Smooth muscle cell of the brain vasculature (primary cell): ENCODE measurements around the gene NGRN.
"Not testable (repeated sequence)": the region's sequence is repeated elsewhere in the genome, so short reads cannot be mapped to it uniquely, and the experiment has no call there.

Experiments
- DNase-seq: peaks from one replicate; pipeline ENCODE4 v3.0.0-alpha.2; 2012; ENCODE audit warnings: low read depth, low spot score

NGRN gene

GRCh38 chr15:90281637-90282036 lies 16.2 kb downstream of the NGRN start:
- DNase-seq, result not testable (repeated sequence)

- no peak for DNase-seq
These were observed 21.2 kb downstream of the NGRN start for GRCh38 chr15:90286678-90287077.

- DNase-seq, result no peak
These were observed 21.6 kb downstream of the NGRN start for GRCh38 chr15:90287101-90287500.

DNA sequence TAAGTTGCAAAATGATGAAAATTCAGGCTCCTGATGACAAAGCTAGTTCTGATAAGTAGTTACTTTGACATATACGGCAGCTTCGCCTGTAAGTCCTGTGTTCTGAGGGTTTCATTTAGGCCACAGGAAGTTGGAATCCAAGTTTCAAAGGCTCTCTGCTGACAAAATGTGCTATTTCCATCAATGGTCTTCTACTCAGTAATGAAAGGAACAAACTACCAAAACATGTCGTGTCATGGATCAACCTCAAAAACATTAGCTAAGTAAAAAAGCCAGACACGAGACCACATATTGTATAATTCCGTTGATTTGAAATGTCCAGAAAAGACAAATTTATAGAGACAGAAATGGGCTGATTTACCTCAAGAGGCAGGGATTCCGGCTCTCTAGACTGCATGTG lies 22.5 kb downstream of the NGRN start:
- no peak for DNase-seq

- no peak for DNase-seq
These were observed 26.3 kb downstream of the NGRN start for GRCh38 chr15:90291679-90292356.

DNA sequence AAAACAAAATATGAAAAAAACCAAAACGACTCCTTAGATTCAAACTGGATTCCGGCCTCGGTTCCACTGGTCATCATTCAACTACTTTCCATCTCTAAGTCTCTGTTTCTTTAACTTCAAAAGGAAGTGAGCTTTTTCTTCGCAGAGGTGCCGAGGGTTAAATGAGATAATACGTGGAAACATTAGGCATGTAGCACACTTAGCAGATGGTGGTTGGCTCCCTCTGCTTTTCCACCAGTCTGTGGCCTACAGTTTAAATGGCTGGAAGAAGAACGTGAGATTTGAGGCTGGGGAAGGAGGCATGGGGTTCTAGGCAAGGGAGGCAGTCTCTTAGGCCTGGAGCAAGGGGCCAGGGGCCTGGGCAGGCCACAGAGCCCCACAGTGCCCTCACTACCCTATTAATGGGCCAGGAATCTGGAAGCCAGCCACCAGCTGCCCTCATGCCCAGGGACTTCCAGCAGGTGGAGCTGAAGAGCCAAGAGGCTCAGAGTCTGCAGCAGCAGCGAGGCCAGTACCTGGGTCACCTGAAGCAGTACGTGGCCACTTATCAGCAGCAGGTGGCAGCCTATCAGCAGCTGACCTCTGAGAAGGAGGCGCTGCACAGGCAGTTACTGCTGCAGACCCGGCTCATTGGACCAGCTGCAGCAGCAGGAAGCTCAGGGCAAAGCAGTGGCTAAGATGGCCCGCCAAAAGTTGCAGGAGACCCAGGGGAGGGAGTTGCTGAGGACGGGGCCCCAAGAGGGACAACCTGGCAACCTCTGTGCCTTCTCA lies 27.8 kb downstream of the NGRN start:
- not testable (repeated sequence) for DNase-seq

DNA sequence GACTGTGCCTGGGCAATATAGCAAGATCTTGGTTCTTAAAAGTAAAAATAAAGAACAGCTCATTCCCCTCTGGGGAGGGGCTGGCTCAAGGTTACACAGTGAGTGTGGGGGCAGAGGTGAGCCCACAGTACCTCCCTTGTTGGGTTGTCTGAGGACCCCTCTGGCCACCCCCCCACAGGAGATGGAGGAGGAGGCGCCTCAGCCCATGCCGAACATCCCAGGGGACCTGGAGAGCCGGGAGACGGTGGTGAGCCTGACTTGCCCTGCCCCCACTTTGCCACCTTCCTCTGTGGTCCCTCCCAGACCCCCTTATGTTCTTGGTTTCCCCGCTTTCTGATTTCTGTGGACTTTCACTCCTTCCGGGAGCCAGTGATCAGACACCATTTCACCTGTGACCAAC lies 28.7 kb downstream of the NGRN start:
- DNase-seq, result no peak

DNA sequence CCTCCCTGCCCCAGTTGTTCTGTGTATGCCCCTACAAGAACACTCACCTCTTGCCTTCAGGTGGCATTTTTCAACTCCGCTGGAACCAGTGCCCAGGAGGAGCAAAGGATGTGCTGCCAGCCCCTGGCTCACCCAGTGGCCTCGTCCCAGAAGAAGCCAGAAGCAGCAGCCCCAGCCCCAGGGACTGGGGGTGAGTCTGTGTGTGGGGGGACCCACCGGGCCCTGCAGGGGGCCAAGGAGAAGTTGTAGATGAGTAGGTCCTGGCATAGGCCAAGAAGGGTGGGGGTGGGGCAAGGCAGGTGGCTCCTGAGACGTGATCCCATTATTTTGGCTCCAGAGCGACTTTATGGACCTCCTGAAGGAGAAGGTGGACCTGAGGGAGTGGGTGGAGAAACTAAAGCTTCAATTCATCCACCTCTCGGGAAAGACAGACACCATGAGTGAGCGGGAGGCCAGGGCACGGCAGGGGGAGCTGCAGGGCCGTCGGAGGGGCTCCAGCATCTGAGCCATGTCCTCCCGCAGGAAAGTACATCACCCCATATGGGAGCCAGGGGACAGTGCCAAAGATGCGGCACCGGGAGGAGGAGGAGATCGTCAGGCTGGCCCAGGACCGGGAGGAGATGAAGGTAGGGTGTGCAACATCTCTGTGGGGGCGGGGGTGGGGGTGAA lies 29.3 kb downstream of the NGRN start:
- no peak for DNase-seq

DNA sequence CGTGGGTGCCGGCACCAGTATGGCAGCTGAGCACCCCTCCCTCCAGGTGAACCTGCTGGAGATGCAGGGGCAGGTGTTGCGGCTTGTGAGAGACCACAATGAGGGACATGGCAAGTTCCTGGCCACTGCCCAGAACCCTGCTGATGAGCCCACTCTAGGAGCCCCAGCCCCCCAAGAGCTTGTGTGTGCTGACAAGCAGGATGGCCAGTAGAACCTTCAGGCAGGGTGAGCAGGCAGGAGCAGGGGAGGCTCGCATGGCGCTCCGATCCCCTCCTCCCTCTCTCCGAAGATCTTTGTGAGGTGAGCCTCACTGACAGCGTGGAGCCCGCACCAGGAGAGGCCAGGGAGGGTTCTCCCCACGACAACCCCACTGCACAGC lies 29.8 kb downstream of the NGRN start:
- DNase-seq, result no peak

- DNase-seq, result not testable (repeated sequence)
These were observed 30.9 kb downstream of the NGRN start for GRCh38 chr15:90296316-90296884.

DNA sequence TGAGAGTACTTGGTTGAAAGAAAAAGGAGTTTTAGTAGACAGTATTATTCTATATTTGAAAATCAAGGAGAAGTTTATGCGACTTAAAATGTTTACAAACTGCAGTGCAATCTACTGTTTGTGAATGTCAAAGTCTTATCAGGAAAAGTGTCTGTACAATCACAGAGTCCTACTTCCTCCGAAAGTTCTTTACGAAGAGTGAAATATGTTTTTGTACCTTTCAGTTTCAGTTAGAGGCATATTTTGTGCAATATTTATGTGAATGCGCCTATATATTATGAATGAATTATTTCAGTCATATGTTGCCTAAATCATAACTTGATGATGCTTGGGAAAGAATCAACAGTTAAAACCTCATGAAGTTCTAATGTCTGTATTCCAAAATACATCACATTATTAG lies 31.5 kb downstream of the NGRN start:
- DNase-seq, result no peak

DNA sequence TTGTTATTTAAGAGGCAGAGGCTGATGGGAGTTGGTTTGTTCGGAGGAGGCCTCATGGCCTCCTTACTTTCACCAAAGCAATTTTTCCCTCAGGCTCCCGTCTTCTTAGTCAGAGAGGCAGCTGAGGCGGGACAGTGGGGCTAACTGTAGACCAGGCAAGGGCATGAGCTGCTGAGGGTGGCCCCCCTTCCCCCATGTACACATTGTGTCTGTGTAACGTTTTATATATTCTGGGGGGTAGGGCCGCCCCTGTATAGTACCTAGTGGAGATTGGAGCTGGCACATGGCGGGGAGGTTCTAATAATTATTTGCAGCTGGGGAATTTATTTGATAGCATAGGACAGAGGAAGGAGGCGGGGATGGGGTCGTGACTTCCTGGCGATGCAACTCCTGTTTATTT lies 35.1 kb downstream of the NGRN start:
- no peak for DNase-seq

- DNase-seq, result peak; percentile 26
These were observed 35.7 kb downstream of the NGRN start for GRCh38 chr15:90300988-90301706.

DNA sequence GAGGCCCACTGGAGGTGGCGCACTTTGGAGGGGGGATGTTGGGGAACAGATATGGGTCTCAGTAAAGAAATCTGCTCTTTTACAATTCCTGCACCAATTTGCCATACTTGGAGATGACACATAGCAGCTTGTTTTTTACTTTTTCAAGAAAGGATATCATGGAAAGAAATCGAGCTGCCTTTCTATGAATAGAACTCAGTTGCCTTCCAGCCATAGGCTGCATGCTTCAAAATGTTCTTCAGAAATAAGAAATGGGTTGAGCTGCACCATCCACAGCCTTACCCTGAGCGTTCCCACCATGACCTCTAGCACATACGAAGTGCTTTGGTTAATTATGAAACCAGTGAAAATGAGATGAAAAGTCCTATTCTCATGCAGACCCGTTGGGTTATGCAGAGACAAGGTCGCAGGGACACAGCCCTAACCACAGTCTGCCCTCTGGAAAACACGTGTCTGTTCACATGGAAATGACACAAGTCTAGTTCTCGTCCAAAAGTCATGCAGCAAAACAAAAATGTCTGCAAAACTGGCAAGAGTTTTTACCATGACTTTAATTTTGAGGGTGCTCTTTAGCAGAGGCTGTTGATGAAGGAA lies 36.3 kb downstream of the NGRN start:
- DNase-seq, result no peak

DNA sequence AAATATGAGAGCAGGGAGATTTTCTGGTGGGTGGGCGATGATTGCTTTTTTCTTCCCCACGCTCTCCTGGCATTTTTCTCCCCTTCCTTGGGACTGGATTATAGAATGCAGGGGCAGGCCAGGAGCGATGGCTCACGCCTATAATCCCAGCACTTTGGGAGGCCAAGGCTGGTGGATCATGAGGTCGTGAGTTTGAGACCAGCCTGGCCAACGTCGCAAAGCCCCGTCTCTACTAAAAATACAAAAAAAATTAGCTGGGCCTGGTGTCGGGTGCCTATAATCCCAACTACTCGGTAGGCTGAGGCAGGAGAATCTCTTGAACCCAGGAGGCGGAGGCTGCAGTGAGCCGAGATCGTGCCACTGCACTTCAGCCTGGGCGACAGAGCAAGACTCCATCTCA lies 39.9 kb downstream of the NGRN start:
- not testable (repeated sequence) for DNase-seq

DNA sequence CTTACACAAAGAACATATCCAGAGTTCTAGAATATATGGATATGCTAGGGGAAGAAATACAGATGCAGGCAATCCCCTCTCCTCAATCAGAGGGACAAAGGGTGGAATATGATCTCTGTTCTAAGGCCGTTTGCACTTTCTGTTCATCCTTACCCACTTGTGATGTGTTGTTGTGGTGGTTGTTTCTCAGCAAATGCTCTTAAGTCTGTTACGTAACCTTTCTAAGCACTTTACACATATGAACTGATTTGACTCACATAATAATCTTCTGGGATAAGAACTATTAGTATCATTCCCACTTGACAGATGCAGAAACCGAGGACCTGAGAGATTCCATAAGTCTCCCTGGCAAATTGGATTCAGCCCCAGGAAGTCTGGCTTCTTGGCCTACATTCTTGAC lies 40.5 kb downstream of the NGRN start:
- no peak for DNase-seq

GRCh38 chr15:90306560-90306959 lies 41.1 kb downstream of the NGRN start:
- DNase-seq, result no peak

GRCh38 chr15:90307661-90308060 lies 42.2 kb downstream of the NGRN start:
- DNase-seq, result no peak

- DNase-seq, result no peak
These were observed 43.5 kb downstream of the NGRN start for GRCh38 chr15:90309020-90309419.

DNA sequence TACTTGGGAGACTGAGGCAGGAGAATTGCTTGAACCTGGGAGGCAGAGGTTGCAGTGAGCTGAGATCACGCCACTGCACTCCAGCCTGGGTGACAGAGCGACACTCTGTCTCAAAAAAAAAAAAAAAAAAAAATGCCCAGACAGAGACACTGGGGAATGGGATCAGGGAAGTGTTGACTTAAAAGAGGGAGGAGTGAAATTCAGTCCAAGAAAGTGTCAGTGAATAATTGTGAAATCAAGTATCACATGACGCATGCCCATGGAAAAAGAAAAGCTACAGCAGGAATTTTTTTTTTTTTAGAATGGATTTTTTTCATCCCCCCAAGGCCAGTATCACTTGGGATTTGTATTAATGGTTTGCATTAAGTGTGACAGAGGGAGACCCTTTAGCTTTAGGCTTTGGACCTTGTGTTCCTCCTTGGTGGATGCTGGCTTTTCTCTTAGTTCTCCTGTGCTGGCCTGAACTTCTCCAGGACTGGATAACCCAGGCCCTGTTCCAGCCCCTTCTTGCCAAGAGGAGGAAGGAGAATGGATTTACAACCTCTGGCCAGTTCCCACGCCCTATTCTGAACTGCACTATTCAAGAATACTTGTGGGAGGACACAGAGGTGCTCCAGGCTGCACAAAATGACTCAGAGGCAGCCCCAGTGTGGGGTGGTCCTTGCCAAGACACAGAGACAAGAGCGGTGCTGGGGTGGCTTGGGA lies 50.0 kb downstream of the NGRN start:
- no peak for DNase-seq

GRCh38 chr15:90316139-90316538 lies 50.7 kb downstream of the NGRN start:
- DNase-seq, result no peak
